Measurements from ENCODE around the gene KCNMB2.

GRCh38 chr3:178645503-178645902 lies 109.3 kb downstream of the KCNMB2 start:
- TF ChIP-seq, protein P1, sequence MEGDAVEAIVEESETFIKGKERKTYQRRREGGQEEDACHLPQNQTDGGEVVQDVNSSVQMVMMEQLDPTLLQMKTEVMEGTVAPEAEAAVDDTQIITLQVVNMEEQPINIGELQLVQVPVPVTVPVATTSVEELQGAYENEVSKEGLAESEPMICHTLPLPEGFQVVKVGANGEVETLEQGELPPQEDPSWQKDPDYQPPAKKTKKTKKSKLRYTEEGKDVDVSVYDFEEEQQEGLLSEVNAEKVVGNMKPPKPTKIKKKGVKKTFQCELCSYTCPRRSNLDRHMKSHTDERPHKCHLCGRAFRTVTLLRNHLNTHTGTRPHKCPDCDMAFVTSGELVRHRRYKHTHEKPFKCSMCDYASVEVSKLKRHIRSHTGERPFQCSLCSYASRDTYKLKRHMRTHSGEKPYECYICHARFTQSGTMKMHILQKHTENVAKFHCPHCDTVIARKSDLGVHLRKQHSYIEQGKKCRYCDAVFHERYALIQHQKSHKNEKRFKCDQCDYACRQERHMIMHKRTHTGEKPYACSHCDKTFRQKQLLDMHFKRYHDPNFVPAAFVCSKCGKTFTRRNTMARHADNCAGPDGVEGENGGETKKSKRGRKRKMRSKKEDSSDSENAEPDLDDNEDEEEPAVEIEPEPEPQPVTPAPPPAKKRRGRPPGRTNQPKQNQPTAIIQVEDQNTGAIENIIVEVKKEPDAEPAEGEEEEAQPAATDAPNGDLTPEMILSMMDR (IDR thresholded peaks at IDR 0.05; ENCODE audit: low read depth, low read length), result no peak
- TF ChIP-seq EZH2phosphoT487 (IDR thresholded peaks at IDR 0.05; ENCODE audit: low read depth), result no peak

Data from OCI-LY3 (cell line).